Natural killer cell (primary cell): Measurements from ENCODE around the gene HIVEP3. TPM values are rescaled to one million over a fixed set of nuclear protein-coding genes. Genes with fewer than 3 reads are reported as not detected.

Experiments
- ATAC-seq, 3 donors: fragments of 150-1000 bp in 2 of 3; fragments of 200-7000 bp in 1 of 3; cut with Tn5 transposase; 1 replicate in 1 of 3; 2 replicates in 2 of 3; pipeline ENCODE4 v1.10.0; 2021; ENCODE audit warnings: mild to moderate bottlenecking in 2 of 3, moderate library complexity in 2 of 3
- DNase-seq, 2 donors: peaks; one replicate each; pipeline versions ENCODE4 v3.0.0 to v3.0.0-alpha.2; 2013 to 2021; ENCODE audit warnings: mixed read lengths in 1 of 2
- H3K27ac ChIP-seq: one replicate; pipeline ENCODE4 v1.5.1; 2013; ENCODE audit warnings: mild to moderate bottlenecking, low read length
- H3K27me3 ChIP-seq: one replicate; pipeline ENCODE4 v1.6.1; 2013; ENCODE audit warnings: low read length; ENCODE audit not compliant: control insufficient read depth, insufficient read depth
- H3K36me3 ChIP-seq: one replicate; pipeline ENCODE4 v1.6.1; 2013; ENCODE audit warnings: low read length; ENCODE audit not compliant: control insufficient read depth, insufficient read depth
- H3K4me1 ChIP-seq: one replicate; pipeline ENCODE4 v1.6.1; 2013; ENCODE audit warnings: low read length; ENCODE audit not compliant: control insufficient read depth, insufficient read depth
- H3K4me3 ChIP-seq: one replicate; pipeline ENCODE4 v1.5.1; 2013; ENCODE audit warnings: low read length
- H3K9me3 ChIP-seq: one replicate; pipeline ENCODE4 v1.6.1; 2013; ENCODE audit warnings: low read length; ENCODE audit not compliant: control insufficient read depth, insufficient read depth
- H3K27ac Mint-ChIP-seq, 2 donors: one replicate each; pipeline ENCODE4 v1.8.0; 2022; ENCODE audit warnings: mild to moderate bottlenecking in 2 of 2, mixed read lengths in 2 of 2, moderate library complexity in 1 of 2
- H3K27me3 Mint-ChIP-seq, 2 donors: one replicate each; pipeline ENCODE4 v1.8.0; 2022; ENCODE audit warnings: low read depth in 2 of 2, mixed read lengths in 2 of 2
- H3K36me3 Mint-ChIP-seq: one replicate; pipeline ENCODE4 v1.8.0; 2022; ENCODE audit warnings: mixed read lengths
- H3K4me1 Mint-ChIP-seq, 2 donors: one replicate each; pipeline ENCODE4 v1.8.0; 2022; ENCODE audit warnings: mixed read lengths in 2 of 2
- H3K4me3 Mint-ChIP-seq: one replicate; pipeline ENCODE4 v1.8.0; 2022; ENCODE audit warnings: mild to moderate bottlenecking, moderate library complexity, mixed read lengths
- H3K9me3 Mint-ChIP-seq, 2 donors: one replicate each; pipeline ENCODE4 v1.8.0; 2022; ENCODE audit warnings: mixed read lengths in 2 of 2
- WGBS: methylation state at CpG from one replicate; pipeline ENCODE4 v1.1.7; 2013; ENCODE audit warnings: missing lambda C conversion rate; ENCODE audit not compliant: insufficient coverage; 5-methylcytosine and 5-hydroxymethylcytosine counted together
- intact Hi-C: fragments of 100-400 bp; cut with micrococcal nuclease; formaldehyde crosslinking; loops from one replicate; pipeline ENCODE4 v1.14.2; 2022
- total RNA-seq, 4 donors: library from RNA; stranded (reverse); fragments of 120-200 nt in 1 of 4; gene quantifications; one replicate each; pipeline versions ENCODE4 v1.2.3 to v1.2.4, GENCODE V29; 2013 to 2022
- TF ChIP-seq, protein P1 (sequence below): fragments of 200-600 bp; IDR thresholded peaks from one replicate; pipeline ENCODE4 v1.8.0; 2022; ENCODE audit warnings: antibody characterized with exemption

Gene HIVEP3
- total RNA-seq, 3 donors from 2014 or later (not counting 1 experiment from before 2014, with no cell fraction given) = 26.2 to 35.2 (median 29.8) TPM

- H3K4me1 ChIP-seq = no peaks in the 10 kb centered on the region
- Mint-ChIP-seq H3K4me3 (no peak overlapping the region), H3K36me3 (peaks cover 16% of the 10 kb centered on the region), H3K27ac (peak overlapping the region in 1 of 2 donors; percentile 15), H3K27me3 (no peaks in the 10 kb centered on the region), H3K9me3 (peaks cover 0 to 2% of the 10 kb centered on the region in 2 donors), H3K4me1 (peaks cover 8 to 17% of the 10 kb centered on the region in 2 donors)
- no peak overlapping the region for H3K27ac ChIP-seq
- no peak overlapping the region for H3K4me3 ChIP-seq
- no peaks in the 10 kb centered on the region for H3K36me3 ChIP-seq
- H3K27me3 ChIP-seq = no peaks in the 10 kb centered on the region
- no peak for DNase-seq
- WGBS = 89% methylated on average over 1 of the region's 3 CpGs
- intact Hi-C loops = no loop called here
- TF ChIP-seq, protein P1, sequence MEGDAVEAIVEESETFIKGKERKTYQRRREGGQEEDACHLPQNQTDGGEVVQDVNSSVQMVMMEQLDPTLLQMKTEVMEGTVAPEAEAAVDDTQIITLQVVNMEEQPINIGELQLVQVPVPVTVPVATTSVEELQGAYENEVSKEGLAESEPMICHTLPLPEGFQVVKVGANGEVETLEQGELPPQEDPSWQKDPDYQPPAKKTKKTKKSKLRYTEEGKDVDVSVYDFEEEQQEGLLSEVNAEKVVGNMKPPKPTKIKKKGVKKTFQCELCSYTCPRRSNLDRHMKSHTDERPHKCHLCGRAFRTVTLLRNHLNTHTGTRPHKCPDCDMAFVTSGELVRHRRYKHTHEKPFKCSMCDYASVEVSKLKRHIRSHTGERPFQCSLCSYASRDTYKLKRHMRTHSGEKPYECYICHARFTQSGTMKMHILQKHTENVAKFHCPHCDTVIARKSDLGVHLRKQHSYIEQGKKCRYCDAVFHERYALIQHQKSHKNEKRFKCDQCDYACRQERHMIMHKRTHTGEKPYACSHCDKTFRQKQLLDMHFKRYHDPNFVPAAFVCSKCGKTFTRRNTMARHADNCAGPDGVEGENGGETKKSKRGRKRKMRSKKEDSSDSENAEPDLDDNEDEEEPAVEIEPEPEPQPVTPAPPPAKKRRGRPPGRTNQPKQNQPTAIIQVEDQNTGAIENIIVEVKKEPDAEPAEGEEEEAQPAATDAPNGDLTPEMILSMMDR = no peak
- no peak for ATAC-seq
- no peaks in the 10 kb centered on the region for H3K9me3 ChIP-seq
Observed at GRCh38 chr1:41598325-41598724, 320.4 kb downstream of the HIVEP3 start.

DNA sequence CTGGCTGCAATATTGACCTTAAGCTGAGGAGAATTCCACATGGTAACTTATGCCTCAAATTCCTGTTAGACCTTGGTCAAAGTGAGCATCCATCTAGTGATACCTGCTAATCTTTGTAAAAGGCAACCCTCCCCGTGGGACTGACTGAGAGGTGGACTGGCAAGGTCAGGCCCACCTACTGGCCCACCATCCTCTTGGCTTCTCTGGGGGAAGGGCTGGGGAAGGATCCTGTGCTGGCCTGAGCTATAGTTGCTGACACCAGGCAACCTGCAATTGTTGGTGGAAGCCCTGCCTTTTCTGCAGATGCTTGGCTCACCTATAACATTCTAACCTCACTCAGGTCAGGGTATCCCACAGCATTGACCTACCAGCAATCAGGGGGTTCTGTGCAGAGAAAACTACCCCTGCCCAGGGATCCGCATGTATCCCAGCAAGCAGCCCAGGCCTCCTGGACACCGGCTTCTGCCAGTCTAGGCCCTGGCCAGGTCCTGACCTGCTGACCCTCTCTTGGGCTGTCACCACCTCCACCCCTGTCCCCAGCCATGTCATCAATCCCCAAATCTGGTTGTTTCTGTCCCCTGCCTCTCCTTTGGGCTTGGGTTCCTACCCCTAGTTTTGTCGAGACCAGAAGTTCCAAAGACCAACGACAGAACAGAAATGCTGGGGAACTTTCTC, 326.1 kb downstream of the HIVEP3 start:
- Histone ChIP-seq H3K4me1 (no peaks in the 10 kb centered on the region), H3K27me3 (no peaks in the 10 kb centered on the region), H3K36me3 (no peaks in the 10 kb centered on the region), H3K27ac (no peak overlapping the region), H3K9me3 (no peaks in the 10 kb centered on the region), H3K4me3 (no peak overlapping the region)
- intact Hi-C loops = no loop called here
- TF ChIP-seq, protein P1 = no peak
- Mint-ChIP-seq H3K27me3 (no peaks in the 10 kb centered on the region), H3K4me3 (no peak overlapping the region), H3K9me3 (no peaks in the 10 kb centered on the region), H3K27ac (no peak overlapping the region), H3K4me1 (peaks cover 0 to 23% of the 10 kb centered on the region in 2 donors), H3K36me3 (no peaks in the 10 kb centered on the region)
- WGBS = 97% methylated on average over 5 of the region's 5 CpGs
- ATAC-seq = no peak
- DNase-seq = no peak

DNA sequence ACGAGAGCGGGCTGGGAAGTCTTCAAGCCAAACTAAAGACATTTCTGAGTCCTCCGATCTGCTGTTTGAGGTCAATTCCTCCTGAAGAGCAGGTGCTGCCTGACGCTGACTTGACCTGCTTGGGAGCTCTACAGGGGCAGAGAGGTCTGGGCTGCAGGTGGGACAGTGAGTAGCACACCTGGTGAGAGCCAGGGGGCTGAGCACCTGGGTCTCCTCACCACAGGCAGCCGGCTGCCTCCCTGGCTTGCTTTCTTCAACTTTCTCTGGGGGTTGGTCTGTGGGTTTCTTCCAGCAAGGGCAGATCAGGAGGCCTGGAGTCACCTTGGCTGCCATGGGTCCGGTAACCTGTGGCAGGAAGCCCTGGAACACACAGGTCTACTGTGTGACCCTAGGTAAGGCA, 326.8 kb downstream of the HIVEP3 start:
- Mint-ChIP-seq H3K4me1 (peaks cover 0 to 23% of the 10 kb centered on the region in 2 donors), H3K36me3 (no peaks in the 10 kb centered on the region), H3K27me3 (no peaks in the 10 kb centered on the region), H3K9me3 (no peaks in the 10 kb centered on the region), H3K27ac (no peak overlapping the region), H3K4me3 (no peak overlapping the region)
- no peaks in the 10 kb centered on the region for H3K27me3 ChIP-seq
- DNase-seq (no peak), ATAC-seq (no peak)
- no peaks in the 10 kb centered on the region for H3K4me1 ChIP-seq
- no peaks in the 10 kb centered on the region for H3K9me3 ChIP-seq
- H3K36me3 ChIP-seq = no peaks in the 10 kb centered on the region
- WGBS = 89% methylated on average over 6 of the region's 6 CpGs
- no peak overlapping the region for H3K27ac ChIP-seq
- TF ChIP-seq, protein P1 = no peak
- intact Hi-C loops = no loop called here
- no peak overlapping the region for H3K4me3 ChIP-seq

DNA sequence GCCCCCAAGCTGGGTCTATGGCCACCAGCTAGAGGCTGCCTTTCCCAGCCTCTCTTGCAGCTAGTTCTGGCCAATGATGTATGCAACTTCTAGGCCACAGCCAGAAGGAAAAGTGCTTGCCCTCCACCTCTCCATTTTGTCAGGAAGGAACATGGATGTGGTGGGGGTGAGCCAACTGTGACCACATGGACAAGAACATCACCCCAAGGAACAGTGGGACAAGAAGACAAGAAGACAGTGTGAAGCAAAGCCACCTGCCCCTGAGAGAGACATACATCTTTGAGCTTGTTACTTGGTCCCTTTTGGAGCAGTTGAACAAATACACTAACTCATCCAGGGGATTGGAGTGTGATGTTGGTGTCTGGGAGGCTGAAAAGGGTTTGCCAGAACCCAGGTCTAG, 328.4 kb downstream of the HIVEP3 start:
- intact Hi-C loops = no loop called here
- Histone ChIP-seq H3K27ac (no peak overlapping the region), H3K27me3 (no peaks in the 10 kb centered on the region), H3K4me3 (no peak overlapping the region), H3K36me3 (no peaks in the 10 kb centered on the region), H3K9me3 (no peaks in the 10 kb centered on the region), H3K4me1 (no peaks in the 10 kb centered on the region)
- Mint-ChIP-seq H3K27ac (no peak overlapping the region), H3K9me3 (no peaks in the 10 kb centered on the region), H3K4me3 (no peak overlapping the region), H3K36me3 (no peaks in the 10 kb centered on the region), H3K27me3 (no peaks in the 10 kb centered on the region), H3K4me1 (peaks cover 0 to 22% of the 10 kb centered on the region in 2 donors)
- no peak for ATAC-seq
- no peak for DNase-seq
- TF ChIP-seq, protein P1 = no peak
